Stimulated activated CD8-positive, alpha-beta memory T cell treated with anti-CD3 and anti-CD28 coated beads, Interleukin-2, amount 100 ng/mL, for 1 hour (primary cell): ENCODE results near the gene FUT8.
"Not testable (repeated sequence)": the region's sequence is repeated elsewhere in the genome, so short reads cannot be mapped to it uniquely, and the experiment has no call there.

Source experiments
- DNase-seq, 2 donors: peaks; one replicate each; pipeline ENCODE4 v3.0.0-alpha.2; 2020; ENCODE audit warnings: low read depth in 2 of 2

Gene FUT8

DNA sequence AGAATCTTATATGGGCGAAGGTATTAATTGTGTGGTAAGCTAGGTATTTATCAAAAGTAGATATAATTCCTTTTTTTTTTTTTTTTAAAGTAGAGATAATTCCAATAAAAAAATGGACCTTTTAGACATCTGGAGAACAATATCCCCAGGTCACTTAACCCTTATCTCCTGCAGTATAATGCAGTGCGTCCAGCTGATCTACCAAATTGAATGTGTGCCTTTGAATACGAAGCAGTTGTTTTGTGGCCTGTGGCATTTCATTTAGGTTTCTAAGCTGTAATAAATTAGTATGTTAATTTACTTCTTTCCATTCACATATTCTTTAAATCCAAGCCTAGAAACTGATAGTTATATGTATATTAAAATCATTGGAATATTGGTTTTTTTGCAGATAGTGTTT lies 3.1 kb downstream of the FUT8 start:
- no peak for DNase-seq

GRCh38 chr14:65419593-65420252 lies 7.2 kb downstream of the FUT8 start:
- no peak for DNase-seq

DNA sequence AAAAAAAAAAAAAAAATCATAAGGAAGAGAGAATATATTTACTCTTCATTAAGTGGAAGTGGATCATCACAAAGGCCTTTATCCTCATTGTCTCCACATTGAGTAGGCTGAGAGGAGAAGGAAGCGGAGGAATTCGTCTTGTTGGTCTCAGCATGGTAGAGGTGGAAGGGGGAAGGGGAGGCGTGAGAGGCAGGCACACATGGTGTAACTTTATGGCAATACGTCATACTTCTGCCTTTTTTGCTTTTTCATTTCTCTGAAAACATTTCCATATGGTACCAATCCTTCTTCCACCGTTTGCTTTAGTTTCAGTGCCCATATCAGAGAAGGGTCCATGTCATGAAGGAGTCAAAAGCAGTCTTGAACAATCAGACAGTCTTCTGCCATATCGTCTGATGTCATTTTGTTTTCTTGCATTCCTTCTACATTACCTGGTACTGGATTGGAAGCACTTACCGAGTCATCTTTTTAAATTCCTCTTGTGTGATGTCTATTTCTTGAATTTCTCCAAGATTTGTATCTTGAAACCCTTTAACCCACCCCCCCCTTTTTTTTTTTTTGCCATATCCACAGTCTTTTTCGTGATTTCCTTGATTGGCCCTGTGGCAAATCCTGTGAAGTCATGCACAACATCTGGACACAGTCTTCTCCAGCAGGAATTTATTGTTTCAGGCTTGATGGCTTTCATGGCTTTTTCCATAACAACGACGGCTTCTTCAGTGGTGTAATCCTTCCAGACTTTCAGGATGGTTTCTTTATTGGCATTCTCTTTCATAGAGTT lies 8.9 kb downstream of the FUT8 start:
- no peak for DNase-seq

DNA sequence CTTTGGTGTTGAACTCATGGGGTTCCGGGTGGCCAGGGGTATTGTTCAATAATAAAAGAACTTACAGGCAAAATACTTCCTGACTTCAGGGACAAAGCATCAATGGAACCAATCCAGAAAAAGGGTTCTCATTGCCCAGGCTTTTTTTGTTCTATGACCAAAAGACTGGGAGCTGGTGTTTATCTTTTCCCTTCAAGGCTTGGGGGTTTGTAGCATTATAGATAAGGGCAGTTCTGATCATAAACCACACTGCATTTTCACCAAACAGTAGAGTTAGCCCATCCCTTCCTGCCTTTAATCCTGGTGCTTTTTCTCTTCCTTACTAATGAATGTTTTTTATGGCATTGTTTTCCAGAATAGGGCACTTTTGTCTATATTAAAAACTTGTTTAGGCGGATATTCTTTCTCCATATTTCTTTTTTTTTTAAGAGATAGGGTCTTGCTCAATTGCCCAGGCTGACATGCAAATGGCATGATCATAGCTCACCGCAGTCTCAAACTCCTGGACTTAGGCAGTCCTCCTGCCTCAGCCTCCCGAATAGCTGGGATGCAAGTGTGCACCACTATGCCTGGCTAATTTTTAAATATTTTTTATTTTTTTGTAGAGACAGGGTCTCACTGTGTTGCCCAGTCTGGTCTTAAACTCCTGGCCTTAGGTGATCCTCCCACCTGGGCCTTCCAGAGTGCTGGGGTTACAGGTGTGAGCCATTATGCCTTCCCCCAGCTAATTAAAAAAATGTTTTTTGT lies 9.7 kb downstream of the FUT8 start:
- no peak for DNase-seq

GRCh38 chr14:65423982-65424381 lies 11.5 kb downstream of the FUT8 start:
- DNase-seq = no peak

- no peak for DNase-seq
Observed at GRCh38 chr14:65424531-65424930, 12.0 kb downstream of the FUT8 start.

- DNase-seq = no peak
Observed at GRCh38 chr14:65425885-65426284, 13.4 kb downstream of the FUT8 start.

GRCh38 chr14:65426902-65427301 lies 14.4 kb downstream of the FUT8 start:
- DNase-seq = not testable (repeated sequence)

DNA sequence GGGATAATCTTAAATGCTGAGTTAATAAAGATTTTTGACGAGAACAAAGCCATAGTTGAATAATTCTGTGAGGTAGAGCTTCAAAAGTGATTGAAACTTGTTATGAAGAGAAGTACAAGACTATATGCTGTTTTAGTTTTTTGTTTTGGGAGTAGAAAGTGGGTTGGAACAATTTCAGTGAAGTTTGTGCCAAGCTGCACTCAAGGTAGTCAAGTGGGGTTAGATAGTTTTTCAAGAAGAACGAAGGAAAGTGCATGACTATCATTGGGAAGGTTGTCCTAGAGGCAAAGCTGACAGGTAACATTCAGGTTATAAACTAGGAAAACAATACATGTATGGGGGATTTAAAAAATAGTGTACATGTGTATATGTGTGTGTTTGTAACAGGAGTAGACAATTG lies 16.2 kb downstream of the FUT8 start:
- no peak for DNase-seq

- no peak for DNase-seq
Observed at GRCh38 chr14:65429757-65430156, 17.2 kb downstream of the FUT8 start.

DNA sequence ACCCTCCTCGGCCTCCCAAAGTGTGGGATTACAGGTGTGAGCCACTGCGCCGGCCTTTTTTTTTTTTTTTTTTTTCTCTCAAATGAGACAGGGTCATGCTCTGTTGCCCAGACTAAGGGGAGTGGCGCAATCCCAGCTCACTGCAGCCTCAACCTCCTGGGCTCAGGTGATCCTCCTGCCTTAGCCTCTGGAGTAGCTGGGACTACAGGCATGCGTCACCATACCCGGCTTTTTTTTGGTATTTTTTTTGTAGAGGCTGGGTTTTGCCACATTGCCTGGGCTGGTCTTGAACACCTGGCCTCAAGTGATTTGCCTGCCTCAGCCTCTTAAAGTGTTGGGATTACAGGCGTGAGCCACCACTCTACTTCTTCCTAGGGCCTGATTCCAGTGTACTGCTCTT lies 18.7 kb downstream of the FUT8 start:
- DNase-seq = no peak

DNA sequence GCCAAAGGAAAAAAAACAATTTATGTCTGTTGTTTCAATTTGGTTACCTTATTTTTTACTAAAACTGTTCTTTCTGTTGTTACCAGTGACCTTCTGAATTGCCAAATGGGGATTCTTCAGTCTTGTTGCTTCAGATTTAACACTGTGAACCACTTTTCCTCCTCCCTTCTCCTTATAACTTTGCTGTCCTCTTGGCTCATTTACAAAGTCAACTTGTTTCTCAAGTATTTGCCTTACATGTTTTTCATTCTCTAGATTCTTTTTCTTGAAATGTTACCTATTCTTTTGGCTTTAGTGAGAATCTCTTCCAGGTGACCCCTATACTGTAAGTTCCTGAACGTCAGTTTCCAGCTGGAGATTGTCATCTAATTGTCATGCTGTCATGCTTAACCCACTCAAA lies 19.4 kb downstream of the FUT8 start:
- DNase-seq = no peak

- no peak for DNase-seq
Observed at GRCh38 chr14:65432361-65432948, 19.9 kb downstream of the FUT8 start.

- DNase-seq = no peak
Observed at GRCh38 chr14:65433157-65433556, 20.6 kb downstream of the FUT8 start.

GRCh38 chr14:65433646-65434045 lies 21.1 kb downstream of the FUT8 start:
- no peak for DNase-seq

DNA sequence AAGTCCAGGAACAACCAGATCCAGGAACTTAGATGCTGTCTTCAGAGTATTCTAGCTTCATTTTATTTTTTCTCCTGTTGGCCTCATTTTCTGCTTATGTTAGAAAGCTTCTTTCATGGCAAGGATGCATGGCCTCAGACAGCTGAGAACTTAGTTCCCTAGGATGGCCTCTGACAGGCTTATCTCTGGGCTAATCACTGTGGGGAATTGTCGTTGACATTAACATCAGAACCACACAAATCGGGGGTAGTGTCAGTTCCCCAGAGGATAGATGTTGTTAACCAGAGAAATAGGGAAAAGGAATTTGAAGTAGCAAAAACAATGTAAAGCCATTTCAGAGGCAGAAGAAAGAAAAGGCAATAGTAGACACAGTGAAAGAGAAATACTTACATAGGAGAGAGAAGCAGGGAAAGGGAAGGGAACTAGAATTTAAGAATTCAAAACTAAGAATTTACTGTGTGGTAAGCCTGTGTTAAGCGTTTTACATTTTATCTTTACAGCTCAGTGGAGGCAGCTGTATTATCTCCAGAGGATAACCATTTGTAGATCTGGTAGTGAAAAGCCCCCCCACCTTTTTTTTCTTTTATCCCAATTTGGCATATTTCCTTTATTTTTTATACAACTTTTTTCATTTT lies 21.8 kb downstream of the FUT8 start:
- no peak for DNase-seq

DNA sequence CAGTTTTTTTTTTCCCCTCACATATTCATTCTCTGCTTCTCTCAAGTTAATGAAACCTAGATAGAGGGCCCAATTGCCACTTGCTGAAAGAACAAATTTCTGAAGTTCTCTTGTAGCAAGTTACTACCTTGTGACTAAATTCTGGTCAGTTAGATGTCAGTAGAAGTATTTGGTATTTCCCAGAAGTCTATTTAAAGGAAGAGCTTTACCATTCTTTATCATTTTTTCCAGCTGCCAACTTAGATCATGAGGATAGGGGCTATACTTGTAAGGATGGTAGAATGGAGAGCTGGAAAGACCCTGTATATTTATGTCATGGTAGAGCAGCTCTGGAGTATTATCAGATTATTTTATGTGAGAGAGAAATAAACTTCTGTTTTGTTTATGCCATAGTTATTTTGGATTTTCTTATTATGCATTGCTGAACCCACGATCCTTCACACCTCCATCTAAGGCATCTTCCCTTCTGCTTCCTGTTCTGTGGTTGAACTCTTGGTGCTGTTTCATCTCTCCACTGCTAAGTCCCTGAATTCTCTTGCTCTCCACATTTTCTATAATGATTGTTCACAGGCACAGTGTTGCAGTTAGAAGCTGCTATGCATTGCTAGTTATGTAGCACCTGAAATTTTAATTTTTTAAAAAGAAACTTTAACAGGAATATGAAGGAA lies 25.9 kb downstream of the FUT8 start:
- DNase-seq = no peak

GRCh38 chr14:65439117-65439516 lies 26.6 kb downstream of the FUT8 start:
- DNase-seq = no peak

DNA sequence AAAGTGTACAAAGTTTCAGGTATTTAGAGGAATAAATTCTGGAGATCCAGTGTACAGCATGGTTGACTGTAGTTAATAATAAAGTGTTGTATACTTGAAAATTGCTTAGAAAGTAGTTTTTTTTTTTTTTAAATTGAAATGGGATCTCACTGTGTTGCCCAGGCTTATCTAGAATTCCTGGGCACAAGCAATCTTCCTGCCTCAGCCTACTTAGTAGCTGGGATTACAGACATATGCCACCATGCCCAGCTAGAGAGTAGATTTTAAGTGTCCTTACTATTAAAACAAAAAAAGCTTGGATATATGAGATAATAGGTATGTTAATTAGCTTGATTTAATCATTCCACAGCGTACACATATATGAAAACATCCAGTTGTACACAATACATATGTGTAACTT lies 27.7 kb downstream of the FUT8 start:
- no peak for DNase-seq

- no peak for DNase-seq
Observed at GRCh38 chr14:65444230-65444629, 31.7 kb downstream of the FUT8 start.

DNA sequence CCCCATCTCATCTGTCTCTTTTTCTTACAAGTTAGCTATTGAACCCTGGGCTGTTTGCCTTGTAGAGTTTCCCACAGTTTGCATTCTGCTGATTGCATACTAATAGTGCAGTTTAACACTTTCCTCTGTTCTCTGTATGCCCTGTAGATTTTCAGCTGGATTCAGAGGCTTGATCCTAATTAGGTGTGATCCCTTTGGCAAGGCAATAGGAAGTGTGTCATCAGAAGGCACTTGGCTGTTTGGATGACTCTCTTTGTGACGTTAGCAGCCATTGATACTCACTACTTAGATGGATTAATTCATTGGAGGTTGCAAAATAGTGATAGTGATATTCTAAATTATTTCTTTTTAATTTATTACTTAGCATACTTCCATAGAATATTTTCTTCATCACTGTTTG lies 33.6 kb downstream of the FUT8 start:
- no peak for DNase-seq
